ENCODE results near the gene REXO2.

GRCh38 chr11:114483929-114484328 is 44.7 kb downstream of the REXO2 start:
- TF ChIP-seq EZH2 (IDR thresholded peaks at IDR 0.05; ENCODE audit: borderline replicate concordance, low read depth, low read length, severe bottlenecking) (no peak), CTCF (IDR thresholded peaks at IDR 0.05; ENCODE audit: borderline replicate concordance, extremely low read depth, low read length, poor library complexity, severe bottlenecking) (no peak)
